KOPT-K1 (cell line): ENCODE data around the gene SMAD1.
"Not testable (repeated sequence)": the region's sequence is repeated elsewhere in the genome, so short reads cannot be mapped to it uniquely, and the experiment has no call there.

Experiments
- H3K27ac ChIP-seq: fragments of 200-600 bp; sonication (generic); 2 replicates; pipeline ENCODE4 v1.5.1; 2016; ENCODE audit warnings: antibody characterized with exemption, mild to moderate bottlenecking, low read depth, low read length; ENCODE audit not compliant: poor library complexity, severe bottlenecking
- H3K36me3 ChIP-seq: fragments of 200-600 bp; sonication (generic); 2 replicates; pipeline ENCODE4 v1.5.1; 2017; ENCODE audit warnings: antibody characterized with exemption, mild to moderate bottlenecking, low read length, moderate library complexity; ENCODE audit not compliant: insufficient read depth
- H3K9me3 ChIP-seq: fragments of 200-600 bp; sonication (generic); 2 replicates; pipeline ENCODE4 v1.5.1; 2017; ENCODE audit warnings: antibody characterized with exemption, low read length, mild to moderate bottlenecking; ENCODE audit not compliant: insufficient read depth, poor library complexity, severe bottlenecking

The SMAD1 gene

DNA sequence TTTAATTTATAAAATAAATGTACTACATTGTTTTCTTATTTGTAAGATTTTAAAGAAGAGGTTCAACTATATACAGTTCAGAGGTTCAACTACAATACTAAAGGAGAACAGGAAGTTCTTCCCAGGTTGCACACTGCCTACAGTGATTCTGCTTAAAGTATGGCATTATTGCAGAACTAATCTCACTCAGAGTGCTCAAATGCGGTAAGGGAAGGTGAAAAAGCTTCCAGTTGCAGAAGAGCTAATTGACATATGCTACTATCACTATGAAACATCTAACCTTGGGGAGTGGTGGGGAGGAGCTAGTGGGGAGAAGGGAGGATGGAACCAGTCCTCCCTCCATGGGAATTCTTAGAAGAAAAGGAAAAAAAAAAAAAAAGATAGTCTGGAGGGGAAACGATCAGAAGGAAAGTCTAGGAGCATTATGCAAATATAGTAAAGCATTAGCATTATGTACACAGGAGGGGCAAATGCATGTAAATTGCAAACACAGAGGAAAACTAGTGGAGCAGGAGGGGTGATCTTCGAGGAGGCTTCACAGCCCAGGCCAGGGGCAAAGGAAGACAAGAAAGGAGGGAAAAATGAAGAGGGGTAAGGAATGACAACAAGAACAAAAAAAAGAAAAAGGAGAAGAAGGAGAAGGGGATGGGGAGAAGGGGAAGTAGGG is 105.6 kb downstream of the SMAD1 start:
- Histone ChIP-seq H3K36me3 (no peaks in the 10 kb centered on the region), H3K9me3 (peaks cover 8% of the 10 kb centered on the region)

GRCh38 chr4:145589381-145589780 is 107.7 kb downstream of the SMAD1 start:
- not testable (repeated sequence) for H3K9me3 ChIP-seq, H3K27ac ChIP-seq, H3K36me3 ChIP-seq

More for the DNA sequence above, 105.6 kb downstream of the SMAD1 start:
- no peak overlapping the region for H3K27ac ChIP-seq

- peaks cover 8% of the 10 kb centered on the region for H3K9me3 ChIP-seq
- no peaks in the 10 kb centered on the region for H3K36me3 ChIP-seq
- no peak overlapping the region for H3K27ac ChIP-seq
These were observed 108.5 kb downstream of the SMAD1 start for GRCh38 chr4:145589916-145590702.

- no peaks in the 10 kb centered on the region for H3K36me3 ChIP-seq
- peaks cover 8% of the 10 kb centered on the region for H3K9me3 ChIP-seq
- H3K27ac ChIP-seq: no peak overlapping the region
These were observed 120.6 kb downstream of the SMAD1 start for GRCh38 chr4:145602129-145602760.

GRCh38 chr4:145605941-145606340 is 124.3 kb downstream of the SMAD1 start:
- peaks cover 8% of the 10 kb centered on the region for H3K9me3 ChIP-seq
- no peaks in the 10 kb centered on the region for H3K36me3 ChIP-seq
- H3K27ac ChIP-seq: no peak overlapping the region
